Esophagus squamous epithelium (tissue), 5 donors: ENCODE results near the gene SGTA. TPM values are rescaled to one million over a fixed set of nuclear protein-coding genes. Genes with fewer than 3 reads are reported as not detected.
"Not testable (repeated sequence)": the region's sequence is repeated elsewhere in the genome, so short reads cannot be mapped to it uniquely, and the experiment has no call there.

Experiments
- DNase-seq: peaks from one replicate; lab custom pipeline; 2025; lab: John Stamatoyannopoulos, UW
- H3K27ac ChIP-seq, 4 donors: fragments of 200-600 bp; sonication (generic); one replicate each; pipeline ENCODE4 v1.5.1; 2016 to 2019; ENCODE audit warnings: mild to moderate bottlenecking in 1 of 4
- H3K27me3 ChIP-seq, 4 donors: fragments of 200-600 bp; sonication (generic); 1 replicate in 3 of 4; 2 replicates in 1 of 4; pipeline versions ENCODE4 v1.5.1 to v1.6.0; 2017 to 2021; ENCODE audit warnings: antibody characterized with exemption in 1 of 4
- H3K36me3 ChIP-seq, 3 donors: fragments of 200-600 bp; sonication (generic); one replicate each; pipeline ENCODE4 v1.5.1; 2016 to 2019
- H3K4me1 ChIP-seq, 3 donors: fragments of 200-600 bp; sonication (generic); one replicate each; pipeline ENCODE4 v1.5.1; 2017 to 2019
- H3K4me3 ChIP-seq, 4 donors: fragments of 200-600 bp; sonication (generic); 1 replicate in 3 of 4; 2 replicates in 1 of 4; pipeline ENCODE4 v1.5.1; 2016 to 2019; ENCODE audit warnings: mild to moderate bottlenecking in 2 of 4, moderate library complexity in 1 of 4
- H3K9me3 ChIP-seq, 3 donors: fragments of 200-600 bp; sonication (generic); one replicate each; pipeline ENCODE4 v1.5.1; 2016 to 2019
- CTCF ChIP-seq, 6 experiments: fragments of 450-650 bp in 4 of 6; fragments of 200-600 bp in 2 of 6; sonication (generic) in 2 of 6; IDR thresholded peaks; one replicate each; pipeline ENCODE4 v1.5.1; 2016 to 2019; ENCODE audit warnings: antibody characterized with exemption in 6 of 6, mild to moderate bottlenecking in 4 of 6, moderate library complexity in 4 of 6
- POLR2A ChIP-seq, 4 donors: fragments of 450-650 bp; IDR thresholded peaks; one replicate each; pipeline ENCODE4 v1.6.1; 2017; ENCODE audit warnings: antibody characterized with exemption in 4 of 4, mild to moderate bottlenecking in 4 of 4, moderate library complexity in 3 of 4
- WGBS, 2 donors: methylation state at CpG; one replicate each; pipeline ENCODE4 v1.1.5; 2018; 5-methylcytosine and 5-hydroxymethylcytosine counted together
- intact Hi-C: fragments of 100-400 bp; cut with DNase I; formaldehyde crosslinking; loops from one replicate; pipeline ENCODE4 v1.15.0; 2022
- total RNA-seq, 4 donors: library from RNA; depleted of rRNA; stranded (reverse); fragments of >200 nt; gene quantifications; one replicate each; pipeline ENCODE4 v1.1.0, GENCODE V29; 2016
- donor health status: DM: yes; HTN: yes; CAD: no.

The SGTA gene
- total RNA-seq, 4 donors from 2014 or later, result 30.6 to 45.0 (median 42.8) TPM

DNA sequence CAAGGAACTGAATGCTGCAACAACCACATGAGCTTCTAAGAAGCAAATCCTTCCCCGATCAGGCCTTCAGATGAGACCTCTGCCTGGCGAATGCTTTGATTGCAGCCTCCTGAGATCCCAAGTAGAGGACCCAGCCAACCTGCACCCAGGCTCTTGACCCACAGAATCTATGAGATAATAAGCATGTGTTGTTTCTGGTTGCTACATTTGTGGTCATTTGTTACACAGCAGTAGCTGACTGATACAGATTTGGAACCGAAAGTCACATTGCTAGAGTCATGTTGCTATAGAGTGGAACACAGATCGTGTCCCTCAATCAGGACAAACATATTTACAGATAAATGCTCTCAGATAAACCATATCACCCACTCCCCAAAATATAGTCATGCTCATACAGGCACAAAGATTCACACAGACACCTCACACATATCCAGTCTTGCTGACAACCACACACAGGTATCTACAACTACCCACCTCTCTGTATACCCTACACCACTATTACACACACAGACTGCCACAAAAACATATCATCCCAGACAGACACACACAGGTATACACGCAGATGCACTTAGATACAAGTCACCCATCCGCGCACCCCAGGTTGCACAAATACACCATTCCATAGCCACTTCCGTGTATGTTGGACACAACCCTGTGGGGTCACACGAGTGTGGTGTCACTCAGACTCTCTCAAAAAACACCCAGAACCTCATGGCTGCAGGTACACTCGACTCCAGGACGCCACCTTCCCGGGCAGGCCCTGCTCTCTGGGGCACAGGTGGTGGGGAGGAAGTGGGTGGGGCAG is 67.4 kb downstream of the SGTA start:
- WGBS, 2 donors, result 88 to 92% methylated on average over 9 to 11 of the region's 12 CpGs
- Histone ChIP-seq H3K4me1 (peaks cover 8 to 13% (median 10%) of the 10 kb centered on the region in 3 donors), H3K9me3 (peaks cover 0 to 19% (median 5%) of the 10 kb centered on the region in 3 donors), H3K27me3 (peaks cover 0 to 37% (median 7%) of the 10 kb centered on the region in 4 donors), H3K27ac (no peak overlapping the region), H3K36me3 (no peaks in the 10 kb centered on the region), H3K4me3 (no peak overlapping the region)
- intact Hi-C loops, result no loop called here
- TF ChIP-seq CTCF (IDR thresholded peaks at IDR 0.05), result no peak
- no peak for TF ChIP-seq POLR2A (IDR thresholded peaks at IDR 0.05)
- DNase-seq, result no peak

DNA sequence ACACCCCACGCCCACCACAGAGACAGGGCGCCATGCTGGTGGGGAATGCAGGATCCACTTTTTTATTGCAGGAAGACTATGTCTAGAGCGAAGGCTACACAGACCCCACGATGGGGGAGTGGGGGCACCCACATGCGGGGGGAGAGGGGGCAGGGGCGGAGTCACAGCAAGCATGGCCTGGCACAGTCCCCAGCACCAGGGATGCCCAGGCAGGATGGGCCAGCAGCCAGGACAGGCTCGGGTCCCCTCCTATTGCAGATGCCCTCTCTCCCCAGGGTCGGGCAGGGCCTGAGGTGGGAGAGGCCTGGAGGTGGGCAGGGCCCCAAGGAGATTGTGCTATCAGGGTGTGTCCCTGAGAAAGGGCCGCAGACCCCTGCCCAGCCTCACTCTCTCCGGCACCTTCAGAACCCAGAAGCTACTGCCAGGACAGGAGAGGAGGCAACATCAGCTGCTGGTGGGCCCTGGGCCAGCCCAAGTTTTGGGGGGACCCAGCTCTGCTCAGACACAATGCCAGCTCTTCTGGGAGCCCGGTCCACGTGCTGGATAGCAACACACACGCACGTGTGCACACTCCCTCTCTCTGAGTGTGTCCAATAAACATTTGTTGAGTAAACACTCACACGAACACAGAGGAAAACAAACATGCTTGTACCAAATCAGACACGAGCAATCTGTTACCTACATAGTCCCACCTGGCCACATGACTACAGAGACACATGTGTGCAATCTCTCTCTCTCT is 68.4 kb downstream of the SGTA start:
- Histone ChIP-seq H3K27me3 (peaks cover 0 to 27% (median 0%) of the 10 kb centered on the region in 4 donors), H3K9me3 (peaks cover 0 to 19% (median 5%) of the 10 kb centered on the region in 3 donors), H3K36me3 (no peaks in the 10 kb centered on the region), H3K4me1 (peaks cover 0 to 3% (median under 1%) of the 10 kb centered on the region in 3 donors), H3K27ac (no peak overlapping the region), H3K4me3 (no peak overlapping the region)
- DNase-seq, result no peak
- WGBS, 2 donors, result 59 to 79% methylated on average over 6 to 12 of the region's 16 CpGs
- intact Hi-C loops, result no loop called here
- TF ChIP-seq CTCF (IDR thresholded peaks at IDR 0.05) (no peak), POLR2A (IDR thresholded peaks at IDR 0.05) (no peak)

DNA sequence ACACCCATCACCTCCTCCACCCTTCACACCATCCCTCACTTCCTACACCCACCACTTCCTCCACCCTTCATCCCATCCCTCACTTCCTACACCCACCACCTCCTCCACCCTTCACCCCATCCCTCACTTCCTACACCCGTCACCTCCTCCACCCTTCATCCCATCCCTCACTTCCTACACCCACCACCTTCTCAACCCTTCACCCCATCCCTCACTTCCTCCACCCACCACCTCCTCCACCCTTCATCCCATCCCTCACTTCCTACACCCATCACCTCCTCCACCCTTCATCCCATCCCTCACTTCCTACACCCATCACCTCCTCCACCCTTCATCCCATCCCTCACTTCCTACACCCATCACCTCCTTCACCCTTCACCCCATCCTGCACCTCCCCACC is 69.0 kb downstream of the SGTA start:
- H3K36me3 ChIP-seq, H3K4me3 ChIP-seq, H3K4me1 ChIP-seq, H3K27ac ChIP-seq, intact Hi-C loops, DNase-seq: not testable (repeated sequence)
- 67% methylated on average over 1 of the region's 1 CpG; no CpG with 5 or more reads in 1 of the 2 donors for WGBS, 2 donors
- H3K9me3 ChIP-seq, result peaks cover 0 to 19% (median 5%) of the 10 kb centered on the region in 3 donors
- peaks cover 0 to 21% (median 0%) of the 10 kb centered on the region in 4 donors for H3K27me3 ChIP-seq

GRCh38 chr19:2713170-2713569 is 69.9 kb downstream of the SGTA start:
- WGBS, 2 donors, result 86 to 94% methylated on average over 3 of the region's 3 CpGs
- H3K4me1 ChIP-seq, intact Hi-C loops, H3K36me3 ChIP-seq, DNase-seq, H3K4me3 ChIP-seq, H3K27ac ChIP-seq: not testable (repeated sequence)
- Histone ChIP-seq H3K27me3 (peaks cover 0 to 16% (median 0%) of the 10 kb centered on the region in 4 donors), H3K9me3 (peaks cover 0 to 19% (median 5%) of the 10 kb centered on the region in 3 donors)

- Histone ChIP-seq H3K27ac (no peak overlapping the region), H3K4me3 (no peak overlapping the region), H3K9me3 (peaks cover 0 to 19% (median 5%) of the 10 kb centered on the region in 3 donors), H3K27me3 (peaks cover 0 to 6% (median 0%) of the 10 kb centered on the region in 4 donors), H3K4me1 (no peaks in the 10 kb centered on the region), H3K36me3 (no peaks in the 10 kb centered on the region)
- no peak for DNase-seq
- intact Hi-C loops, result no loop called here
- TF ChIP-seq POLR2A (IDR thresholded peaks at IDR 0.05), result no peak
- no peak for TF ChIP-seq CTCF (IDR thresholded peaks at IDR 0.05)
- 64% methylated on average over 5 of the region's 5 CpGs; no CpG with 5 or more reads in 1 of the 2 donors for WGBS, 2 donors
These were observed 71.2 kb downstream of the SGTA start for GRCh38 chr19:2711875-2712205.
